Measurements from ENCODE around the gene MTARC2.

GRCh38 chr1:220708936-220709801 is 39.0 kb upstream of the MTARC2 start:
- TF ChIP-seq POLR2A (IDR thresholded peaks at IDR 0.05; ENCODE audit: low read depth, low read length) (no peak), POLR2AphosphoS5 (IDR thresholded peaks at IDR 0.05; ENCODE audit: low read depth, low read length) (no peak), TAF1 (IDR thresholded peaks at IDR 0.05; ENCODE audit: borderline replicate concordance, low read depth, low read length) (no peak)
